Astrocyte (in vitro differentiated cells and primary cell): Measurements from ENCODE around the gene TMEM238L. TPM values are rescaled to one million over a fixed set of nuclear protein-coding genes. Genes with fewer than 3 reads are reported as not detected.

Experiments used
- DNase-seq: peaks from one replicate; pipeline ENCODE4 v3.0.0-alpha.2; 2010; ENCODE audit warnings: low read depth
- FAIRE-seq: peaks from 2 replicates; lab custom pipeline; 2011; peaks lifted over from hg19 to GRCh38; lab: Jason Lieb, UNC
- H2AFZ ChIP-seq: 2 replicates; pipeline ENCODE4 v1.6.0; 2012; ENCODE audit warnings: low read depth, low read length, inconsistent platforms
- H3K27ac ChIP-seq: 2 replicates; pipeline ENCODE4 v1.5.1; 2011; ENCODE audit warnings: low read depth, low read length, inconsistent platforms
- H3K27me3 ChIP-seq: 2 replicates; pipeline ENCODE4 v1.6.0; 2011; ENCODE audit warnings: low read length, inconsistent platforms; ENCODE audit not compliant: insufficient read depth
- H3K36me3 ChIP-seq: 2 replicates; pipeline ENCODE4 v1.5.1; 2011; ENCODE audit warnings: low read length, inconsistent platforms; ENCODE audit not compliant: insufficient read depth
- H3K4me1 ChIP-seq: 2 replicates; pipeline ENCODE4 v1.5.1; 2011; ENCODE audit warnings: low read length, inconsistent platforms; ENCODE audit not compliant: insufficient read depth
- H3K4me2 ChIP-seq: 2 replicates; pipeline ENCODE4 v1.6.0; 2012; ENCODE audit warnings: low read length, inconsistent platforms
- H3K4me3 ChIP-seq: 2 replicates; pipeline ENCODE4 v1.5.1; 2011; ENCODE audit warnings: low read depth, mild to moderate bottlenecking, low read length, inconsistent platforms; ENCODE audit not compliant: insufficient read depth
- H3K79me2 ChIP-seq: 2 replicates; pipeline ENCODE4 v1.6.0; 2012; ENCODE audit warnings: mild to moderate bottlenecking, low read length, inconsistent platforms; ENCODE audit not compliant: insufficient read depth
- H3K9ac ChIP-seq: 2 replicates; pipeline ENCODE4 v1.6.0; 2012; ENCODE audit warnings: mild to moderate bottlenecking, low read length, inconsistent platforms
- H3K9me3 ChIP-seq: 2 replicates; pipeline ENCODE4 v1.5.1; 2012; ENCODE audit warnings: low read depth, mild to moderate bottlenecking, low read length, inconsistent platforms; ENCODE audit not compliant: insufficient read depth
- H4K20me1 ChIP-seq: 2 replicates; pipeline ENCODE4 v1.6.0; 2012; ENCODE audit warnings: low read length, inconsistent platforms; ENCODE audit not compliant: insufficient read depth
- H3K27ac Mint-ChIP-seq: one replicate; pipeline ENCODE4 v1.8.0; 2021; ENCODE audit warnings: mild to moderate bottlenecking, mixed read lengths; ENCODE audit not compliant: unreplicated experiment
- H3K27me3 Mint-ChIP-seq: one replicate; pipeline ENCODE4 v1.8.0; 2021; ENCODE audit warnings: low read depth, mixed read lengths; ENCODE audit not compliant: unreplicated experiment
- H3K36me3 Mint-ChIP-seq: one replicate; pipeline ENCODE4 v1.8.0; 2021; ENCODE audit warnings: low read depth, mixed read lengths; ENCODE audit not compliant: unreplicated experiment
- H3K4me1 Mint-ChIP-seq: one replicate; pipeline ENCODE4 v1.8.0; 2021; ENCODE audit warnings: low read depth, mixed read lengths; ENCODE audit not compliant: unreplicated experiment
- H3K4me3 Mint-ChIP-seq: one replicate; pipeline ENCODE4 v1.8.0; 2021; ENCODE audit warnings: mild to moderate bottlenecking, moderate library complexity, mixed read lengths; ENCODE audit not compliant: unreplicated experiment
- H3K9me3 Mint-ChIP-seq: one replicate; pipeline ENCODE4 v1.8.0; 2021; ENCODE audit warnings: mild to moderate bottlenecking, mixed read lengths; ENCODE audit not compliant: unreplicated experiment
- CTCF ChIP-seq: IDR thresholded peaks from 2 replicates; pipeline ENCODE4 v1.5.1; 2011; ENCODE audit warnings: low read depth, mild to moderate bottlenecking, inconsistent platforms, low read length, moderate library complexity; ENCODE audit not compliant: insufficient read depth
- EZH2 ChIP-seq: IDR thresholded peaks from 2 replicates; pipeline ENCODE4 v1.6.1; 2012; ENCODE audit warnings: mild to moderate bottlenecking, low read length, inconsistent platforms; ENCODE audit not compliant: insufficient read depth
- total RNA-seq: library from RNA; stranded (reverse); gene quantifications from 2 replicates; pipeline ENCODE4 v1.2.1, GENCODE V29; 2021

Gene TMEM238L
- total RNA-seq, 1 donor from 2014 or later, result not detected

GRCh38 chr17:10793256-10793655 is 10.6 kb downstream of the TMEM238L start:
- H2AFZ ChIP-seq, result no peak overlapping the region
- Mint-ChIP-seq H3K4me3 (no peak overlapping the region), H3K9me3 (no peaks in the 10 kb centered on the region), H3K27me3 (peaks cover 2% of the 10 kb centered on the region), H3K4me1 (peaks cover 2% of the 10 kb centered on the region), H3K27ac (no peak overlapping the region), H3K36me3 (no peaks in the 10 kb centered on the region)
- no peaks in the 10 kb centered on the region for H3K36me3 ChIP-seq
- H4K20me1 ChIP-seq, result no peaks in the 10 kb centered on the region
- H3K4me3 ChIP-seq, result no peak overlapping the region
- no peak overlapping the region for H3K9ac ChIP-seq
- no peak for FAIRE-seq
- H3K4me2 ChIP-seq, result no peak overlapping the region
- no peaks in the 10 kb centered on the region for H3K4me1 ChIP-seq
- TF ChIP-seq EZH2 (no peak), CTCF (no peak)
- no peaks in the 10 kb centered on the region for H3K27me3 ChIP-seq
- no peak for DNase-seq
- H3K9me3 ChIP-seq, result no peaks in the 10 kb centered on the region
- H3K79me2 ChIP-seq, result no peaks in the 10 kb centered on the region
- no peak overlapping the region for H3K27ac ChIP-seq

- no peak for FAIRE-seq
- TF ChIP-seq CTCF, result no peak
- TF ChIP-seq EZH2, result no peak
- Mint-ChIP-seq H3K4me1 (peaks cover 2% of the 10 kb centered on the region), H3K4me3 (no peak overlapping the region), H3K27ac (no peak overlapping the region), H3K9me3 (no peaks in the 10 kb centered on the region), H3K27me3 (peaks cover 5% of the 10 kb centered on the region), H3K36me3 (no peaks in the 10 kb centered on the region)
- no peak overlapping the region for H3K4me3 ChIP-seq
- H3K9ac ChIP-seq, result no peak overlapping the region
- no peak overlapping the region for H3K4me2 ChIP-seq
- H4K20me1 ChIP-seq, result no peaks in the 10 kb centered on the region
- H2AFZ ChIP-seq, result no peak overlapping the region
- H3K4me1 ChIP-seq, result no peaks in the 10 kb centered on the region
- no peaks in the 10 kb centered on the region for H3K9me3 ChIP-seq
- no peaks in the 10 kb centered on the region for H3K79me2 ChIP-seq
- no peak overlapping the region for H3K27ac ChIP-seq
- no peak for DNase-seq
- no peaks in the 10 kb centered on the region for H3K27me3 ChIP-seq
- no peaks in the 10 kb centered on the region for H3K36me3 ChIP-seq
Measured at GRCh38 chr17:10792151-10792550, 11.7 kb downstream of the TMEM238L start.

GRCh38 chr17:10790491-10791401 is 13.2 kb downstream of the TMEM238L start:
- no peak overlapping the region for H3K9ac ChIP-seq
- no peak overlapping the region for H3K4me3 ChIP-seq
- DNase-seq (no peak), FAIRE-seq (no peak)
- no peak overlapping the region for H3K27ac ChIP-seq
- H3K27me3 ChIP-seq, result no peaks in the 10 kb centered on the region
- H3K4me1 ChIP-seq, result no peaks in the 10 kb centered on the region
- H4K20me1 ChIP-seq, result no peaks in the 10 kb centered on the region
- H3K4me2 ChIP-seq, result no peak overlapping the region
- no peaks in the 10 kb centered on the region for H3K9me3 ChIP-seq
- Mint-ChIP-seq H3K27me3 (peaks cover 8% of the 10 kb centered on the region), H3K36me3 (no peaks in the 10 kb centered on the region), H3K9me3 (peaks cover 2% of the 10 kb centered on the region), H3K4me3 (no peak overlapping the region), H3K4me1 (peaks cover 2% of the 10 kb centered on the region), H3K27ac (no peak overlapping the region)
- H2AFZ ChIP-seq, result no peak overlapping the region
- no peaks in the 10 kb centered on the region for H3K36me3 ChIP-seq
- TF ChIP-seq EZH2, result no peak
- no peak for TF ChIP-seq CTCF
- H3K79me2 ChIP-seq, result no peaks in the 10 kb centered on the region
